Activated CD4-positive, alpha-beta T cell treated with anti-CD3 and anti-CD28 coated beads for 48 hours (primary cell): ENCODE measurements around the gene MTHFS.

Source experiments
- DNase-seq: peaks from one replicate; pipeline ENCODE4 v3.0.0-alpha.2; 2020

Gene MTHFS

GRCh38 chr15:79811406-79812405 lies 85.1 kb downstream of the MTHFS start:
- DNase-seq: no peak

GRCh38 chr15:79804838-79805237 lies 92.0 kb downstream of the MTHFS start:
- DNase-seq: no peak

- DNase-seq: no peak
These were observed 98.5 kb downstream of the MTHFS start for GRCh38 chr15:79798311-79798710.
